ENCODE measurements around the gene PAK2. TPM values are rescaled to one million over a fixed set of nuclear protein-coding genes. Genes with fewer than 3 reads are reported as not detected.

Gene PAK2
- total RNA-seq, 2 donors from 2014 or later = 37.4 to 48.3 TPM

DNA sequence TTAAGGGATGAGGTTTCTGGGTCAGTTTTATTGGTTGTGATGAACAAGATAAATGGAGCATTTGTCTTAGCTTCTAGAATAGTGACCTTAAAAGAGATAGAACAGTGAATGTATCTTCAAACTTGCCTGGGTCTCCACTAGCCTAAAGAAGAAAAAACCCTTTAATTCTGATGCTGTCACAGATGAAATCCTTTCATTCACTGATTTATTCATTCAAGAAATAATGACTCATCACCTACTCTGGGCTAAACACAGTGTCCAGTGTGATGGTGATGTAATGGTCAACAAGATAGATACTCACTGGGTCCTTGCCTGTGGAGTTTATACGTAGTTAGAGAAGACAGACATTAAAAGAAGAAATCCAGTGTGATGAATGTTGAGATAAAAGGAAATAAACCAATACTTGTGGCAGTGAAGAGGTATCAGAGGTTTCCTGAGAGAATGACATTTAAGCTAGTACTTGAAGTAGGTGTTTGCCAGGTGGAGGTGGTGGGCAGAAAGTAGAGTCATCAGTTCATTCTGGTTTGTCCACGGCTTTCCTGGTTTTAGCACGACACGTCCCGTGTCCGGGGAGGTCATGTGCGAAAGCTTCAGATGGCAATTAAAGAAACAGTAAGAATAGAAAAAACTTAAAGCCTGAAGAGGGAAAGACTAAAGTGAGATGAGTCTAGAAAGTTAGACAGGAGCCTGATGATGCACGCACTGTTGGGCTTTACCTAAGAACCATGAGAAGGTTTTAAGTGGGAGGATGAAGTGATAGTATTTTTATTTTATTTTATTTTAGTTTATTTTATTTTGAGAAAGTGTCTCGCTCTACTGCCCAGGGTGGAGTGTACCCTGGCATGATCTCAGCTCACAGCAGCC, 18.5 kb downstream of the PAK2 start:
- H3K9me3 ChIP-seq = no peaks in the 10 kb centered on the region
- H3K27ac ChIP-seq = no peak overlapping the region
- H3K4me1 ChIP-seq (replicated peaks) = no peaks in the 10 kb centered on the region
- H3K27me3 ChIP-seq (replicated peaks; ENCODE audit: insufficient read depth) = no peaks in the 10 kb centered on the region
- intact Hi-C loops (cut with DNase I) = no loop called here
- DNase-seq (ENCODE audit: low spot score) = no peak
- TF ChIP-seq POLR2A (IDR thresholded peaks at IDR 0.05) (no peak), POLR2AphosphoS5 (IDR thresholded peaks at IDR 0.05) (no peak), CTCF (IDR thresholded peaks at IDR 0.05) (no peak)
- H3K36me3 ChIP-seq = no peaks in the 10 kb centered on the region
- H3K4me3 ChIP-seq = no peak overlapping the region
- WGBS = 85% methylated on average over 9 of the region's 9 CpGs

DNA sequence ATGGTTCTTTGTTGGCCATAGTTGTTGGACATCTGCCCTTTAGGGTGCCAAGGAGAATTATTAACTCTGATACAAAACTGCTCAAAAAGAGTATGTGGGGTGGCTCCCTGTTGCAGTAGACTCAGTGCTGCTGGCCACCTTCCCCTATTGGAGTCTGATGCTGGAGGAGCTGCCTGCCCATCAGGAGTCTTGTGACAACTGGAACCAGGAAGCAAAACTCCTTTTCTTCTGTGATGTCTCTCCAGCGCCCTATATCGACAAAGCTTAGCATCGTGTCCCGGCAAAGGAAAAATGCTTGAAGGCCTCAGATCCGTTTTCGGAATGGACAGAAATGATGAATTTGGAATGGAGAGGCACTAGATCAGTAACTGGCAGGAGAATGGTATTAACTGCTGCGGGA, 23.5 kb downstream of the PAK2 start:
- H3K36me3 ChIP-seq = no peaks in the 10 kb centered on the region
- intact Hi-C loops (cut with DNase I) = no loop called here
- H3K4me1 ChIP-seq (replicated peaks) = no peaks in the 10 kb centered on the region
- TF ChIP-seq POLR2AphosphoS5 (IDR thresholded peaks at IDR 0.05) = no peak
- no peak for TF ChIP-seq CTCF (IDR thresholded peaks at IDR 0.05)
- no peak for TF ChIP-seq POLR2A (IDR thresholded peaks at IDR 0.05)
- no peak for DNase-seq (ENCODE audit: low spot score)
- WGBS = 95% methylated on average over 7 of the region's 7 CpGs
- H3K9me3 ChIP-seq = no peaks in the 10 kb centered on the region
- H3K4me3 ChIP-seq = no peak overlapping the region
- no peaks in the 10 kb centered on the region for H3K27me3 ChIP-seq (replicated peaks; ENCODE audit: insufficient read depth)
- H3K27ac ChIP-seq = no peak overlapping the region

- H3K36me3 ChIP-seq = no peaks in the 10 kb centered on the region
- no peak overlapping the region for H3K4me3 ChIP-seq
- H3K4me1 ChIP-seq (replicated peaks) = no peaks in the 10 kb centered on the region
- no peak overlapping the region for H3K27ac ChIP-seq
- TF ChIP-seq POLR2A (IDR thresholded peaks at IDR 0.05) (no peak), POLR2AphosphoS5 (IDR thresholded peaks at IDR 0.05) (no peak), CTCF (IDR thresholded peaks at IDR 0.05) (no peak)
- intact Hi-C loops (cut with DNase I) = no loop called here
- DNase-seq (ENCODE audit: low spot score) = no peak
- H3K27me3 ChIP-seq (replicated peaks; ENCODE audit: insufficient read depth) = no peaks in the 10 kb centered on the region
- no peaks in the 10 kb centered on the region for H3K9me3 ChIP-seq
Observed at GRCh38 chr3:196765454-196765853, 25.8 kb downstream of the PAK2 start.

DNA sequence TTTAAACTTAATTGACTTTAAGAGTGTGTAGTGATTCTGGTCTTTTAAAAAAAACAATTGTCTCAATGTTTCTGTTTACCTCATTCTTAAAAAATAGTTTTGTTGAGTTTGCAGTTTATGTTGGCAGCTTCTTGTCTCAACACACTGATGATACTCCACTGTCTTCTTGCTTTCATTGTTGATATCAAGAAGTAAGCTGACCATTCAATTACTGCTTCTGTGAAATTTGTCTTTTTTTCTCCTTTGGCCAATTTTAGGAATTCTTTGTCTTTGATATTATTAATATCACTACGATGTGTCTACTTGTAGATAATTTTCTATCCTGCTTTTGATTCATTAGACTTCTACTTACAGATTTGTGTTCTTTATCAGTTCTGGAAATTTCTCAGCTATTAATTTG, 31.4 kb downstream of the PAK2 start:
- Histone ChIP-seq H3K27me3 (replicated peaks; ENCODE audit: insufficient read depth) (no peaks in the 10 kb centered on the region), H3K4me1 (replicated peaks) (no peaks in the 10 kb centered on the region), H3K36me3 (no peaks in the 10 kb centered on the region), H3K4me3 (no peak overlapping the region), H3K9me3 (no peaks in the 10 kb centered on the region), H3K27ac (no peak overlapping the region)
- WGBS = 90% methylated on average over 1 of the region's 1 CpG
- intact Hi-C loops (cut with DNase I) = no loop called here
- TF ChIP-seq POLR2AphosphoS5 (IDR thresholded peaks at IDR 0.05) (no peak), CTCF (IDR thresholded peaks at IDR 0.05) (no peak), POLR2A (IDR thresholded peaks at IDR 0.05) (no peak)
- no peak for DNase-seq (ENCODE audit: low spot score)

DNA sequence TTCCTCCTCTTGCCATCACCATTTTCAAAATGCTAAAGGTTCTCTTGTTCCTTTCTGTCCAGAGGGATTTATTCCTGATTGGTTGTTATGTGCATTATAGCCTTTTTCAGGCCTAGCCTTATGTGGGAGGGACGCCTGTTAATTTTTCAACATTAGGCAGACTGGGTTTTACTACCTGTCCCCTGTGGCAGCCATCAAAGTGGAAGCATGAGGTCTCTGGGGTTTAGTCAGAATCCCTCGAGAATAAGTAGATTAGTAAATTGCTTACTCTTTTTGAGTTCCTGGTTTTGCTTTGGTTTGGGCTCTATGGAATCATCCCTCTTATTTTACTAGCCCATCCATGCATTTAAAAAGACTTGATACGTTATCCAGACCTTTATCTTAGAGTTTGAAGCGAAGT, 32.4 kb downstream of the PAK2 start:
- no peak for DNase-seq (ENCODE audit: low spot score)
- intact Hi-C loops (cut with DNase I) = no loop called here
- Histone ChIP-seq H3K9me3 (no peaks in the 10 kb centered on the region), H3K36me3 (no peaks in the 10 kb centered on the region), H3K27ac (no peak overlapping the region), H3K27me3 (replicated peaks; ENCODE audit: insufficient read depth) (no peaks in the 10 kb centered on the region), H3K4me1 (replicated peaks) (no peaks in the 10 kb centered on the region), H3K4me3 (no peak overlapping the region)
- no peak for TF ChIP-seq POLR2A (IDR thresholded peaks at IDR 0.05)
- TF ChIP-seq CTCF (IDR thresholded peaks at IDR 0.05) = no peak
- TF ChIP-seq POLR2AphosphoS5 (IDR thresholded peaks at IDR 0.05) = no peak
- 88% methylated on average over 4 of the region's 4 CpGs for WGBS
